GM23338 (cell line): ENCODE measurements around the gene REEP5.

Experiments
- CREB1 ChIP-seq: fragments of 250-450 bp; sonication (Bioruptor Pico); IDR thresholded peaks from 2 replicates; pipeline ENCODE4 v1.5.0; 2020; ENCODE audit warnings: low read depth, mild to moderate bottlenecking, moderate library complexity
- CTCF ChIP-seq, 2 experiments: fragments of 200-600 bp in 1 of 2; sonication (generic) in 1 of 2; conservative IDR thresholded peaks; 2 replicates each; pipeline versions ENCODE4 v1.5.1 to v1.6.1; 2016 to 2017; ENCODE audit warnings: antibody characterized with exemption in 2 of 2, low read depth in 2 of 2, mild to moderate bottlenecking in 2 of 2, moderate library complexity in 1 of 2
- ETS1 ChIP-seq: IDR thresholded peaks from 2 replicates; pipeline ENCODE4 v1.6.1; 2016; ENCODE audit warnings: antibody characterized with exemption
- EZH2 ChIP-seq: fragments of 200-600 bp; sonication (generic); IDR thresholded peaks from one replicate; pipeline ENCODE4 v1.8.0; 2017; ENCODE audit warnings: antibody characterized with exemption, mild to moderate bottlenecking, low read depth; ENCODE audit not compliant: unreplicated experiment
- EZH2phosphoT487 ChIP-seq: fragments of 200-600 bp; sonication (generic); IDR thresholded peaks from one replicate; pipeline ENCODE4 v1.8.1; 2018; ENCODE audit warnings: antibody characterized with exemption; ENCODE audit not compliant: unreplicated experiment
- JUNB ChIP-seq: IDR thresholded peaks from one replicate; pipeline ENCODE4 v1.6.1; 2016; ENCODE audit warnings: antibody characterized with exemption; ENCODE audit not compliant: unreplicated experiment
- NANOG ChIP-seq: IDR thresholded peaks from 2 replicates; pipeline ENCODE4 v1.6.1; 2016; ENCODE audit warnings: antibody characterized with exemption, borderline replicate concordance
- POLR2AphosphoS5 ChIP-seq: IDR thresholded peaks from 2 replicates; pipeline ENCODE4 v1.6.1; 2016; ENCODE audit warnings: antibody characterized with exemption, low read depth
- REST ChIP-seq: IDR thresholded peaks from one replicate; pipeline ENCODE4 v1.6.1; 2018; ENCODE audit warnings: antibody characterized with exemption; ENCODE audit not compliant: unreplicated experiment
- STAT1 ChIP-seq: IDR thresholded peaks from one replicate; pipeline ENCODE4 v1.6.1; 2016; ENCODE audit warnings: antibody characterized with exemption; ENCODE audit not compliant: unreplicated experiment

GRCh38 chr5:112915831-112916230 lies 6.2 kb downstream of the REEP5 start:
- no peak for TF ChIP-seq CTCF (conservative IDR thresholded peaks at IDR 0.05; ENCODE audit: low read depth in 2 of 2)
- no peak for TF ChIP-seq EZH2
- TF ChIP-seq POLR2AphosphoS5, result no peak
- no peak for TF ChIP-seq JUNB
- no peak for TF ChIP-seq REST
- TF ChIP-seq CREB1 (CRISPR knock-in tag), result no peak
- TF ChIP-seq EZH2phosphoT487, result no peak
- TF ChIP-seq ETS1, result no peak
- TF ChIP-seq NANOG, result no peak
- TF ChIP-seq STAT1, result no peak
